LNCAP (cell line): ENCODE results near the gene SMIM5.

Experiments
- TF ChIP-seq, protein P1 (sequence below): fragments of 450-650 bp; IDR thresholded peaks from 2 replicates; pipeline ENCODE4 v1.5.1; 2017; ENCODE audit warnings: mild to moderate bottlenecking

SMIM5 gene

DNA sequence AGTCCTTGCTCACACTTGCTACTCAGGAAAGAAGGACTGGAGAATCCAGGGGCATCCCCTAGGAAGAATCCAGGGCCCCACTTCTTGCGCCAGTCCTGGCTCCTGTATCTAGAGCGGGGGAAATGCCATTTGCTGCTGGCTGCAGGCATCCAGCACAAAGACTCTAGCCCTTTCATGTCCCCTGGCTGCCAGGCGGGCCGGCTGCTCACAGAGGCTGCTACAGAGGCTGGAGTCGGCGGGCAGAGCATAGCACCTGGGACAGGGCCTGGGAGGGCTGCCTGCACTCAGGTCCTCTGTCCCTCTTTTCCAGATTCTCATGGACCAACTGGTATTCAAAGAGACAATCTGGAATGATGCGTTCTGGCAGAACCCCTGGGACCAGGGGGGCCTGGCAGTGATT lies 13.8 kb downstream of the SMIM5 start:
- TF ChIP-seq, protein P1, sequence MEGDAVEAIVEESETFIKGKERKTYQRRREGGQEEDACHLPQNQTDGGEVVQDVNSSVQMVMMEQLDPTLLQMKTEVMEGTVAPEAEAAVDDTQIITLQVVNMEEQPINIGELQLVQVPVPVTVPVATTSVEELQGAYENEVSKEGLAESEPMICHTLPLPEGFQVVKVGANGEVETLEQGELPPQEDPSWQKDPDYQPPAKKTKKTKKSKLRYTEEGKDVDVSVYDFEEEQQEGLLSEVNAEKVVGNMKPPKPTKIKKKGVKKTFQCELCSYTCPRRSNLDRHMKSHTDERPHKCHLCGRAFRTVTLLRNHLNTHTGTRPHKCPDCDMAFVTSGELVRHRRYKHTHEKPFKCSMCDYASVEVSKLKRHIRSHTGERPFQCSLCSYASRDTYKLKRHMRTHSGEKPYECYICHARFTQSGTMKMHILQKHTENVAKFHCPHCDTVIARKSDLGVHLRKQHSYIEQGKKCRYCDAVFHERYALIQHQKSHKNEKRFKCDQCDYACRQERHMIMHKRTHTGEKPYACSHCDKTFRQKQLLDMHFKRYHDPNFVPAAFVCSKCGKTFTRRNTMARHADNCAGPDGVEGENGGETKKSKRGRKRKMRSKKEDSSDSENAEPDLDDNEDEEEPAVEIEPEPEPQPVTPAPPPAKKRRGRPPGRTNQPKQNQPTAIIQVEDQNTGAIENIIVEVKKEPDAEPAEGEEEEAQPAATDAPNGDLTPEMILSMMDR: no peak

DNA sequence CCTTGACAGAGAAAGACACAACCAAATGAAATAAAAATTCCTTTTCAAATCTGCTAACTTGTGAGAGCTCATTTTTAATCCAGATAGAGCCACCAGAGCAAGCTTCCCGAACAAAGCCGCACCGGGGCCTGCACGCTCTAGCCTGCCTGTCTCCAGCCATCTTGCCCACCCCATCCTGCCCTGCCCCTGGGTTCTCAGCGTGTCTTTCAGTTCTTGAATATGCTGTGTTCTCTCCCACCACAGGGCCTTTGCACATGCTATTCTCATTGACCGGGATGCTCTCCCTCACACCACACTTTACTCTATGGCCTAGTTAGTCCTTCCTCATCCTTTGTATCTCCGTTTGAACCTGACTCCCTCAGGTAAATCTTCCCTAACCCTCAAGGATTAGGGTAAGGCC lies 14.7 kb downstream of the SMIM5 start:
- TF ChIP-seq, protein P1: no peak

DNA sequence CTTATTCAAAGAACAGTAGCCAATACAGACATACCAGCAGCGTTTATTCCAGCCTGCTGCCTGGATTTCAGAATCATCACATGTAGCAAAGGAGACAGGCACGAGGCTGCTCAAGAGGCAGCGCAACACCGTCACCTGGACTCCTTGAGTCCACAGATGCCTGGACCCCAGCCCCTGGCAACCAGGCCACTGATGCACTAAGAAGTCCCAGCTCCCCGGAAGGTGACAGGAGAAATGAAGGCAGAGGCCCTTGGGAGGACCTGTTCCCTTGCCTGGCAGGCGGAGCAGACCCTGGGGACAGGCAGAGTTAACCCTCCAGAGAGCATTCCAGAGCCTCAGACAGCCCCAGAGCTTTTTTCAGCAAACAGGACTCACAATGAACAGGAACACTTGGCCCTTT lies 16.5 kb downstream of the SMIM5 start:
- TF ChIP-seq, protein P1: no peak

DNA sequence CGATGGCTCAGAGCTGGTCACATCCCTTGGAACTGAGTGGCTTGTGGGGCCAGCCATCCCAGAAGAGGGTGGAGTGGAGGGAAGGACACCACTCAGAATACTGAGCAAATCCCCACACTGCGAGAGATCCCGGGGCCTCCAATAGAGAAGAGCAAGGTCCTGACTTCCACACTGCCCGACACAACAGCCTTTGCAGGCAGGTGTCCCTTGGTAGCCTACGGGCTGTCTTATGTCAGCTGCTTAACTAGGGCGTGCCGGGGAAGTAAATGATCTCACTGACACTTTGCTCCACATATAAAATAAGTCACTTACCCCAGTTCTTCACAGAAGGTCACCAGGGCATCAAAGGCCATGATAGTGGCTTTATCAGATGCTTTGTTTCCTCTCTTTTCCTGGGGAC lies 17.6 kb downstream of the SMIM5 start:
- TF ChIP-seq, protein P1: no peak

DNA sequence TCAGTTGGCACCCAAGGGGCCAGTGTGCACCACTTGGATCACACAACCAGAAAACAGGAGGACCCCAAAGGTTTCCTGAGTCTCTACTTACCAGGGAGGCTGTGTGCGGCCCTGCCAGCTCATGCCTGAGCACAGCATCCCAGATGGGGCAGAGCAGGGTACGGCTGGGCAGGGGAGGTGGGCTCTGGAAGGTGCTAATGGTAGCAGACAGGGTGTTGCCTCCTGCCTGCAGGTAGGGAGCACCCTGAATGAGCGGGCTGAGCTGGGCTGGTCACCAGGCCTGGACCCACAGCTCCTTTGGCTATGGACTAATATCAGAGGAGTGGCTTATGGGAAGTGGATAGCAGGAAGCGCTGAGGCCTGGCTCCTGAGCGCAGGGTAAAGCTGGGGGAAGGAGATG lies 19.1 kb downstream of the SMIM5 start:
- TF ChIP-seq, protein P1: no peak

DNA sequence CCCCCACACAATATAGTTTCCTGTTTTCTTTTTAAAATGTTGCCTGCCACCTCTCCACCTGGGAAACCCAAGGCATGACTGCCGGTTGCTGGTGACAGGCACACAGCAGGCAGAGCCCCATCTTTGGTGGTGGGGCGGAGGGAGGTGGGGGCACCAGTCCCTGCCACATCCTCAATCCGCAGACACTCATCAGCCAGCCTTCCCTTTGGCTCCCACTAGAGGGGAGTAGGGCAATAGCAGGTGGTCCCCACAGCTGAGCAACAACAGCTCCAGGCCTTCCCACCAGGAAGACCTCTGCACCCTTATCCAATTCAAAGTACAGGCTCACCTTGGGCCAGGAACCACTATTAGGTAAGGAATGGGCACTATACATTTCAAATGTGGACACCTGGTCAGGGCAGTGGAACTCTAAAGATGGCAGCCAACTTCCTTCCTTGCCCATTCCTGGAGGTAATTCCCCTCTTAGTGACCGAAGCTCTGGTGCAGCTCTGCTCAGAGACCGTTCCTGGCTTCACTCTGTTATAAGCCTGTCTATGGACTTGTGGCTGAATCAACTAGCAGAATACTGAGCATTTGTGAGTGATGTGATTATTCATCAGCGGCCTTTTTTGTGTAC lies 19.8 kb downstream of the SMIM5 start:
- TF ChIP-seq, protein P1: peak; percentile 62

DNA sequence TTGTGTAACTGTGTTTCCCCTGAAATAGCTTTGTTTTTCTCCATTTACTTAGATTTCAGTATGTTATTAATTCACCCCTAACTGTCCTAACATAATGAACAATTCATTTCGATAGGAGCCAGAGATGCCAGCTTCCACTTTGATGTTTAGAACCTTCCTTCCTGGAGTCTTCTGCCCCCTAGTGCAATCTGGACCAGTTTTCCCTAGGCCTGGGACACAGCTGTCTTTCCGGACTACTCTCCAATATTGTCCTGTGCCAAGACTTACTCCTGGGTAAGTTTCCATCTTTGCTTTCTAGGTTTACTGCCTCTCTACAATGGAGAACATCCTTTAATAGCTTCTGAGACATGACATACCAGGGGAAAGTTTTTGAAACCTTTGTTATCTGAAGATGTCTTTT lies 20.9 kb downstream of the SMIM5 start:
- TF ChIP-seq, protein P1: peak; percentile 30; the same call in 1 of the 2 replicates

DNA sequence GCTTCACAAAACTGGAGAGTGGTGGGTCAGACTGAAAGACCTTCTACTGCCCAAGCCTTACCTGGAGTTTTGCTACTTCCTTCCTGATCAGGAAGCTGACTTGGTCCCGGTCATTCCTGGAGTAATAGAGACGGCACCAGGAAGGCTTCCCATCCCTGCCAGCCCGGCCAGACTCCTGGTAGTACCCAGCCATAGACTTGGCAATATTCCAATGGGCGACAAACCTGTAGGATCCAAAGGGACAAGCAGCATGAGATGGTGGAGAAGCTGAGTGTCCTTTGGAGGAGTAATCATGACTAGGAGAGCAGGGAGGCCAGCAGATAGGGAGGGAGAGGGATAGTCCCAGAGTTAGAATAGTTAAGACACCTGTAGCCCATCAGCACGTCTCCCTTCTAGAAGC lies 25.0 kb downstream of the SMIM5 start:
- TF ChIP-seq, protein P1: no peak
